Measurements from ENCODE around the gene PPP1R14C. TPM values are rescaled to one million over a fixed set of nuclear protein-coding genes. Genes with fewer than 3 reads are reported as not detected.
"Not testable (repeated sequence)": the region's sequence is repeated elsewhere in the genome, so short reads cannot be mapped to it uniquely, and the experiment has no call there.

Gene PPP1R14C
- total RNA-seq, 1 donor from 2014 or later: 0.11 TPM

DNA sequence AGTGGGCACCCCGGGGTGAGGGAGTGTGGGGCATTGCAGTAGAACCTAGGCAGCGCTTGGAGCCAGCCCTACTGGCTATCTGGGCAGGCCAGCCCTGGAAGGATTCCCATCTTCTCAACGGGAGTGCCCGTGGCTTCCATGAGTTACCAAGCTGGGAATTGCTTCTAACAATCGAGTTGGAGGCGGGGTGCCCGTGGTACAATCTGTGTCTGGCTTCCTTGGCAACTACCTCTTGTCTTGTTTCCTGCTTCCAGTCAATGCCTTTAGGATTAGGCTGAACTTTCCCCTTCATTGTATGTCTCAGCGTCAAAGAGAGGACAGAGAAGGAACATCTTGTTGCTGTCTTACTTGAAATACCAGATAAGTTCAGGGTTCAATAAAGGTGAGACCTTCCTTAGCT is 33.3 kb downstream of the PPP1R14C start:
- DNase-seq (no peak), ATAC-seq (ENCODE audit: low read depth) (no peak)
- Mint-ChIP-seq H3K4me1 (peaks cover 2% of the 10 kb centered on the region), H3K27ac (no peak overlapping the region), H3K36me3 (ENCODE audit: low read depth) (no peaks in the 10 kb centered on the region), H3K4me3 (no peak overlapping the region), H3K9me3 (no peaks in the 10 kb centered on the region), H3K27me3 (no peaks in the 10 kb centered on the region)
- POLR2A ChIA-PET: no interaction called here
- CTCF ChIA-PET: no interaction called here
- intact Hi-C loops (cut with micrococcal nuclease): no loop called here
- TF ChIP-seq, protein P1, sequence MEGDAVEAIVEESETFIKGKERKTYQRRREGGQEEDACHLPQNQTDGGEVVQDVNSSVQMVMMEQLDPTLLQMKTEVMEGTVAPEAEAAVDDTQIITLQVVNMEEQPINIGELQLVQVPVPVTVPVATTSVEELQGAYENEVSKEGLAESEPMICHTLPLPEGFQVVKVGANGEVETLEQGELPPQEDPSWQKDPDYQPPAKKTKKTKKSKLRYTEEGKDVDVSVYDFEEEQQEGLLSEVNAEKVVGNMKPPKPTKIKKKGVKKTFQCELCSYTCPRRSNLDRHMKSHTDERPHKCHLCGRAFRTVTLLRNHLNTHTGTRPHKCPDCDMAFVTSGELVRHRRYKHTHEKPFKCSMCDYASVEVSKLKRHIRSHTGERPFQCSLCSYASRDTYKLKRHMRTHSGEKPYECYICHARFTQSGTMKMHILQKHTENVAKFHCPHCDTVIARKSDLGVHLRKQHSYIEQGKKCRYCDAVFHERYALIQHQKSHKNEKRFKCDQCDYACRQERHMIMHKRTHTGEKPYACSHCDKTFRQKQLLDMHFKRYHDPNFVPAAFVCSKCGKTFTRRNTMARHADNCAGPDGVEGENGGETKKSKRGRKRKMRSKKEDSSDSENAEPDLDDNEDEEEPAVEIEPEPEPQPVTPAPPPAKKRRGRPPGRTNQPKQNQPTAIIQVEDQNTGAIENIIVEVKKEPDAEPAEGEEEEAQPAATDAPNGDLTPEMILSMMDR (IDR thresholded peaks at IDR 0.05): no peak

DNA sequence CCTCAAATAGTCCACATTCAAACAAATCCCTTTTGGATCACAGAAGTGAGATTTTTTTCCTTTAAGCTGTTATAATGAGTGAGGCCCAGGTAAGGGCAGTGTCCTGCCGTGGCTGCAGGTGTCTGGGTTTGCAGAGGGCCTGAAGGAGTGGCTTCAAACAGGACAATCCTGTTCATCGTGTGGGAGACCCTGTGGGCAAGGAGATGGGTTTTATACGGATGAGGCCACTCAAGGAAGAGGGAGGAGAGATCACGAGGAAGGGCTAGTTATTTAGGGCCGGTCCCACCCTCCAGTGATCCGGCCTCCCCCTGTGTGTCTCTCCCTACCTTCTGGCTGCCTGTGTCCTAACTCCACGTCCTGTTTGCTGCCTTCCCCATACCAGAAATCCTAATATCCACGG is 33.8 kb downstream of the PPP1R14C start:
- Mint-ChIP-seq H3K4me3 (no peak overlapping the region), H3K27ac (no peak overlapping the region), H3K36me3 (ENCODE audit: low read depth) (no peaks in the 10 kb centered on the region), H3K27me3 (no peaks in the 10 kb centered on the region), H3K9me3 (no peaks in the 10 kb centered on the region), H3K4me1 (peaks cover 2% of the 10 kb centered on the region)
- ChIA-PET POLR2A (no interaction called here), CTCF (no interaction called here)
- TF ChIP-seq, protein P1 (IDR thresholded peaks at IDR 0.05): no peak
- intact Hi-C loops (cut with micrococcal nuclease): no loop called here
- ATAC-seq (ENCODE audit: low read depth) (no peak), DNase-seq (no peak)

DNA sequence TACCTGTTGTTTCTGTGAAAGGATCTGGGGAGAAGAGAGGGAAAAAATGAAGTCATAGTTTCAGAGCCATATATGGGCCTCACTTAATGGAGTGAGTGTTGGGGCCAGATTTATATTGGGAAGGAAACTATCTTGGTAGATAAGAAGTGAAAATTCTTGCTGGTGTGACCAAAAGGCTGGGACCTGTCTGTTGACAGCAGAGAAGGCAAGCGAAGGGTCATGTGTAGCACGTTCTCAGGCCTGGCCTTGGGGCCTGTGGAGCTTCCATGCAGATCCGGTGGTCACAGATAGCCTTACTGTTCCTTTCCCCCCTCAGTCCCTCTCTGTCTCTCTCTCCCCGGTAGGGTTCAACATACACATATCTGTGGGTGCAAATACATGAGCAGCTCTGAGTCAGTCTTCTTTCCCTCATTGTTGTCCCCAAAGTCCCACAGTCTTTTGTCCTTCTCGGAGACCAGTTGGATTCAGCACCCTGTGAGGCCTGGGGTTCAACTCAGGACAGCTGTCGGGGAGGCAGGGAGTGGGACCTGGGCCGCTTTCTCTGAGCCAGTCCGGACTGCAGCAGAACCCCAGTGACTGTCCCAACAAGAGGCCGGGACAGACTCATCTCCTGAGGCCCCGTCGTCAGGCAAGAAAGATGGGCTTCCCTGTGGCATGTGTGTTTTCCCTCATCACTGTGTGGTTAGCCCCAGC is 34.6 kb downstream of the PPP1R14C start:
- no peak for DNase-seq
- TF ChIP-seq, protein P1 (IDR thresholded peaks at IDR 0.05): no peak
- POLR2A ChIA-PET: no interaction called here
- Mint-ChIP-seq H3K27me3 (no peaks in the 10 kb centered on the region), H3K4me1 (peaks cover 3% of the 10 kb centered on the region), H3K4me3 (no peak overlapping the region), H3K27ac (no peak overlapping the region), H3K9me3 (no peaks in the 10 kb centered on the region), H3K36me3 (ENCODE audit: low read depth) (no peaks in the 10 kb centered on the region)
- no peak for ATAC-seq (ENCODE audit: low read depth)
- CTCF ChIA-PET: no interaction called here
- intact Hi-C loops (cut with micrococcal nuclease): no loop called here

DNA sequence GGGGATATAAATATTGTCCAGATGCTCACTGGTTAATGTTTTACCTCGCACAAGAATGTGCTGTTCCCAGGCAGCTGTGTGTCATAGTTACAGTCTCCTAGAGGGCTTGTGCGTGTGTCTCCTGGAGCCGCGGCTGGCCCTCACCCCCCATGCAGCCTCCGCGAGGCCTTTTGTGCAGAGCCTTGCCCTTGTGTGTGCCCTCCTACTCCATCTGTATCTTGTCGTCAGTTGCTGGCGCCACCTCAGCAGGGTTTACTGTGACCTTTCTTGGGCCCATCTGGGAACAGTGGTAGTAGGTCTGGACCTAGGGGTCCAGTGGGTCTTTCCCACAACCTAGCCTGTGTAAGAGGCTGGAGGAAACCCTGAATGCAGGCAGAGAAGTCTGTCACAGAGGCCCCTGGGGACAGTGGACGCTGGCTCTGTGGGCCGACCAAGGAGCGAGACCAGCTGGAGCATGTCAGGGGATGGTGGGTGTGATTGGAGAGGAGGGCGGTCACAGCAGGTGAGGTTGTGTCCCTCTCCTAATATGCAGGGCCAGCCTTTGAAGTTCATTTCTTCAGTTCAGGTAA is 35.2 kb downstream of the PPP1R14C start:
- no peak for DNase-seq
- POLR2A ChIA-PET: interaction anchor here (0.7 kb wide), 1 partner anchor 9 kb away, joined by 3 read pairs; no protein-coding TSS in a partner anchor
- H3K27me3 Mint-ChIP-seq: no peaks in the 10 kb centered on the region
- no peak overlapping the region for H3K27ac Mint-ChIP-seq
- intact Hi-C loops (cut with micrococcal nuclease): no loop called here
- no peak for ATAC-seq (ENCODE audit: low read depth)
- H3K9me3 Mint-ChIP-seq: no peaks in the 10 kb centered on the region
- CTCF ChIA-PET: no interaction called here
- TF ChIP-seq, protein P1 (IDR thresholded peaks at IDR 0.05): no peak
- no peak overlapping the region for H3K4me3 Mint-ChIP-seq
- H3K4me1 Mint-ChIP-seq: peaks cover 9% of the 10 kb centered on the region
- no peaks in the 10 kb centered on the region for H3K36me3 Mint-ChIP-seq (ENCODE audit: low read depth)

DNA sequence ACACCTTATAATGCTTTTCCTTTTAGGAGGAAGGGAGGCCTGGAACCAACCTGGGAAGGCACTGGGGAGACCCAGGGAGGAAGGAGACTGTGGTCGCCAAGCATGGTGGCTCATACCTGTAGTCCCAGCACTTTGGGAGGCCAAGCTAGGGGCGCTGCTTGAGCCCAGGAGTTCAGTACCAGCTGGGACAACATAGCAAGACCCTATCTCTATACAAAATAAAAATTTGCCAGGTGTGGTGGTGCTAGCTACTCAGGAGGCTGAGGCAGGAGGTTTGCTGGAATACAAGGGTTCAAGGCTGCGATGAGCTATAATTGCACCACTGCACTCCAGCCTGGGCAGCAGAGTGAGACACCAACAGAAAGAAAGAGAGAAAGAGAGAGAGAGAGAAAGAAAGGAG is 36.2 kb downstream of the PPP1R14C start:
- intact Hi-C loops (cut with micrococcal nuclease): no loop called here
- Mint-ChIP-seq H3K27me3 (no peaks in the 10 kb centered on the region), H3K36me3 (ENCODE audit: low read depth) (no peaks in the 10 kb centered on the region), H3K4me1 (peaks cover 19% of the 10 kb centered on the region), H3K9me3 (no peaks in the 10 kb centered on the region), H3K27ac (no peak overlapping the region), H3K4me3 (no peak overlapping the region)
- ChIA-PET POLR2A (interaction anchor here (0.7 kb wide), 1 partner anchor 10 kb away, joined by 3 read pairs; no protein-coding TSS in a partner anchor), CTCF (no interaction called here)
- no peak for ATAC-seq (ENCODE audit: low read depth)
- no peak for DNase-seq
- TF ChIP-seq, protein P1 (IDR thresholded peaks at IDR 0.05): no peak

DNA sequence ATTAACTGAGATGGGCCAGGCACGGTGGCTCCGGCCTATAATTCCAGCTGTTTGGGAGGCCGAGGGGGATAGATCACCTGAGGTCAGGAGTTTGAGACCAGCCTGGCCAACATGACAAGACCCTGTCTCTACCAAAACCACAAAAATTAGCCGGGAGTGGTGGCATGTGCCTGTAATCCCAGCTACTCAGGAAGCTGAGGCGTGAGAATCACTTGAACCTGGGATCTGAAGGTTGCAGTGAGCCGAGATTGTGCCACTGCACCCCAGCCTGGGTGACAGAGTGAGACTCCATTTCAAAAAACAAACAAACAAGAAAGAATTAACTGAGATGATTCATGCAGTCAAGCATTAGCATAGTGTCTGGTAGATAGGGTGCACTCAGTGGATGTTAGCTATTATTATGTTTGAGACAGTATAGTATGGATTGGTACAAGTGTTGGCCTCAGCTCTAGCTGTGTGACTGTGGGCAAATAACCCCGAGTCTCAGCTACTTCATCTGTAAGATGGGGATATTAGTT is 37.1 kb downstream of the PPP1R14C start:
- H3K4me1 Mint-ChIP-seq: peaks cover 29% of the 10 kb centered on the region
- H3K36me3 Mint-ChIP-seq (ENCODE audit: low read depth); H3K9me3 Mint-ChIP-seq; H3K4me3 Mint-ChIP-seq; intact Hi-C loops (cut with micrococcal nuclease); H3K27me3 Mint-ChIP-seq; ATAC-seq (ENCODE audit: low read depth); DNase-seq; H3K27ac Mint-ChIP-seq; POLR2A ChIA-PET: not testable (repeated sequence)
- CTCF ChIA-PET: interaction anchor here (1.1 kb wide), 1 partner anchor 99 kb away, joined by 3 read pairs; no protein-coding TSS in a partner anchor

Data from activated B cell treated with CpG ODN at 0.5 μM for 24 hours (primary cell).